Uterus (tissue), 4 donors: Measurements from ENCODE around the gene RNU6-1. TPM values are rescaled to one million over a fixed set of nuclear protein-coding genes. Genes with fewer than 3 reads are reported as not detected.

Experiments used
- DNase-seq, 2 donors: peaks; one replicate each; pipeline ENCODE4 v3.0.0-alpha.2; 2019 to 2020
- H3K27ac ChIP-seq, 2 donors: fragments of 200-600 bp; sonication (generic); 1 replicate in 1 of 2; 2 replicates in 1 of 2; pipeline ENCODE4 v1.5.1; 2016 to 2018
- H3K27me3 ChIP-seq, 2 donors: fragments of 200-600 bp; sonication (generic); one replicate each; pipeline ENCODE4 v1.5.1; 2018 to 2019; ENCODE audit warnings: control low read depth in 1 of 2
- H3K36me3 ChIP-seq, 2 donors: fragments of 200-600 bp; sonication (generic); one replicate each; pipeline ENCODE4 v1.5.1; 2019; ENCODE audit warnings: control low read depth in 1 of 2
- H3K4me1 ChIP-seq, 2 donors: fragments of 200-600 bp; sonication (generic); one replicate each; pipeline ENCODE4 v1.5.1; 2018 to 2019; ENCODE audit warnings: control low read depth in 1 of 2
- H3K4me3 ChIP-seq, 2 donors: fragments of 200-600 bp; sonication (generic); 1 replicate in 1 of 2; 2 replicates in 1 of 2; pipeline ENCODE4 v1.5.1; 2018 to 2019; ENCODE audit warnings: mild to moderate bottlenecking in 1 of 2
- H3K9me3 ChIP-seq, 2 donors: fragments of 200-600 bp; sonication (generic); one replicate each; pipeline ENCODE4 v1.5.1; 2019; ENCODE audit warnings: control low read depth in 1 of 2
- CTCF ChIP-seq, 4 experiments: fragments of 200-600 bp in 2 of 4; fragments of 450-650 bp in 2 of 4; sonication (generic) in 2 of 4; IDR thresholded peaks; one replicate each; pipeline ENCODE4 v1.5.1; 2016 to 2019; ENCODE audit warnings: antibody characterized with exemption in 4 of 4, mild to moderate bottlenecking in 2 of 4, moderate library complexity in 1 of 4
- POLR2A ChIP-seq, 2 donors: fragments of 450-650 bp; IDR thresholded peaks; one replicate each; pipeline ENCODE4 v1.6.1; 2016; ENCODE audit warnings: antibody characterized with exemption in 2 of 2, mild to moderate bottlenecking in 1 of 2, moderate library complexity in 1 of 2
- intact Hi-C: fragments of 100-400 bp; cut with DNase I; formaldehyde crosslinking; loops from one replicate; pipeline ENCODE4 v1.15.1; 2023; ENCODE audit warnings: low total_unique reads
- total RNA-seq, 4 donors: library from RNA; depleted of rRNA in 3 of 4; stranded (reverse); fragments of >200 nt in 3 of 4; gene quantifications; one replicate each; pipeline versions ENCODE4 v1.1.0 to v1.2.4, GENCODE V29; 2014 to 2023
- donor health status: DM: yes; HTN: yes; CAD: no.

RNU6-1 gene
- total RNA-seq, 4 donors from 2014 or later = not detected

- no peaks in the 10 kb centered on the region for H3K27me3 ChIP-seq
- peak; percentile 84 to 89 for DNase-seq
- H3K36me3 ChIP-seq = no peaks in the 10 kb centered on the region
- no peak for TF ChIP-seq POLR2A (IDR thresholded peaks at IDR 0.05)
- no peak for TF ChIP-seq CTCF (IDR thresholded peaks at IDR 0.05)
- H3K27ac ChIP-seq = peak overlapping the region; percentile 73
- peaks cover 0 to 5% of the 10 kb centered on the region in 2 donors for H3K4me1 ChIP-seq
- no peaks in the 10 kb centered on the region for H3K9me3 ChIP-seq
- peak overlapping the region; percentile 9 to 38 for H3K4me3 ChIP-seq
- intact Hi-C loops = no loop called here
Observed at GRCh38 chr15:67884514-67885174, 44.8 kb upstream of the RNU6-1 start.

GRCh38 chr15:67884009-67884408, 44.2 kb upstream of the RNU6-1 start:
- Histone ChIP-seq H3K4me1 (peaks cover 0 to 5% of the 10 kb centered on the region in 2 donors), H3K27ac (peak overlapping the region; percentile 73), H3K9me3 (no peaks in the 10 kb centered on the region), H3K27me3 (no peaks in the 10 kb centered on the region), H3K4me3 (peak overlapping the region in 1 of 2 donors; percentile 9), H3K36me3 (no peaks in the 10 kb centered on the region)
- no peak for DNase-seq
- TF ChIP-seq CTCF (IDR thresholded peaks at IDR 0.05) (no peak), POLR2A (IDR thresholded peaks at IDR 0.05) (no peak)
- intact Hi-C loops = no loop called here

DNA sequence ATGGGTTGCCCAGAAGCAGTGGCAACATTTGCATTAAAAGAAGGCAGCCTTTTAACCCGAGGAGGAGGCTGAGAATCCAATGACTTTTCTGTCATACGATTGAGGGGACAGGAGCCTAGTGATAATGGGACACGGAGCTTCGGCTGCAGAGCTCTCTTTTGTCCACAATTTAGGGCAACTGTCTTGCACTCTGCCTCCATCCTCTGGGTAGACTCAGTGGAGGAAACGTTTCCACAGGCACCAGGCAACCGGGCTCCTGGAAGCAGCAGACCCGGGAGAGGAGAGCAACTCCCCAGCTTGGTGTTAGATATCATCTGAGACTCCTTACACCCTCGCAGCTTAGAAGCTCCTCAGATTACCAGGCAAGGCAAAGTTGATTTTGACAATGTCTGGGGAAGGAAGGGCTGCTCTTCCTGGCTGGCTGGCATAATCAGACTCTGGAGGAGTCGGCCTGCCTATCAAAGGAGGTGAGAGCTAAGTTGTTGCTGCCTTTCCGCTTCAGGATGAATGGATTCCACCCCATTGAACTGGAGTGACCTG, 43.5 kb upstream of the RNU6-1 start:
- Histone ChIP-seq H3K27ac (peak overlapping the region; percentile 73), H3K4me3 (no peak overlapping the region), H3K27me3 (no peaks in the 10 kb centered on the region), H3K36me3 (no peaks in the 10 kb centered on the region), H3K4me1 (peaks cover 0 to 5% of the 10 kb centered on the region in 2 donors), H3K9me3 (no peaks in the 10 kb centered on the region)
- intact Hi-C loops = no loop called here
- DNase-seq = no peak
- TF ChIP-seq POLR2A (IDR thresholded peaks at IDR 0.05) (no peak), CTCF (IDR thresholded peaks at IDR 0.05) (no peak)

GRCh38 chr15:67882487-67883233, 42.8 kb upstream of the RNU6-1 start:
- intact Hi-C loops = no loop called here
- TF ChIP-seq POLR2A (IDR thresholded peaks at IDR 0.05) = no peak
- no peak for TF ChIP-seq CTCF (IDR thresholded peaks at IDR 0.05)

More at GRCh38 chr15:67882487-67883233, 42.8 kb upstream of the RNU6-1 start:
- no peak overlapping the region for H3K4me3 ChIP-seq
- H3K27me3 ChIP-seq = no peaks in the 10 kb centered on the region
- no peaks in the 10 kb centered on the region for H3K9me3 ChIP-seq
- peaks cover 0 to 5% of the 10 kb centered on the region in 2 donors for H3K4me1 ChIP-seq
- no peaks in the 10 kb centered on the region for H3K36me3 ChIP-seq
- peak overlapping the region; percentile 73 for H3K27ac ChIP-seq
- DNase-seq = peak in 1 of 2 donors; percentile 28
